A549 (cell line): Measurements from ENCODE around the gene SNAPC5.

ENCODE experiments used
- RCOR1 ChIP-seq: fragments of 150-350 bp; IDR thresholded peaks from 2 replicates; pipeline ENCODE4 v1.6.1; 2014; ENCODE audit warnings: antibody characterized with exemption, low read length, low read depth
- REST ChIP-seq: fragments of 200-600 bp; sonication (generic); IDR thresholded peaks from 2 replicates; pipeline ENCODE4 v1.6.1; 2016; ENCODE audit warnings: antibody characterized with exemption, mild to moderate bottlenecking, moderate library complexity
- ZFP36 ChIP-seq: fragments of 450-650 bp; IDR thresholded peaks from 2 replicates; pipeline ENCODE4 v1.6.1; 2014; ENCODE audit warnings: borderline replicate concordance; ENCODE audit not compliant: partially characterized antibody

- TF ChIP-seq REST: no peak
- no peak for TF ChIP-seq ZFP36
- no peak for TF ChIP-seq RCOR1
Observed at GRCh38 chr15:66524838-66525237, 27.3 kb upstream of the SNAPC5 start.
